ENCODE measurements around the gene THSD7B. TPM values are rescaled to one million over a fixed set of nuclear protein-coding genes. Genes with fewer than 3 reads are reported as not detected.

Gene THSD7B
- total and polyA plus RNA-seq, 10 of the 15 experiments (the other 5 are each of a cell fraction or from before 2014, with no cell fraction given), result 0.03 to 0.56 (median 0.28) TPM

DNA sequence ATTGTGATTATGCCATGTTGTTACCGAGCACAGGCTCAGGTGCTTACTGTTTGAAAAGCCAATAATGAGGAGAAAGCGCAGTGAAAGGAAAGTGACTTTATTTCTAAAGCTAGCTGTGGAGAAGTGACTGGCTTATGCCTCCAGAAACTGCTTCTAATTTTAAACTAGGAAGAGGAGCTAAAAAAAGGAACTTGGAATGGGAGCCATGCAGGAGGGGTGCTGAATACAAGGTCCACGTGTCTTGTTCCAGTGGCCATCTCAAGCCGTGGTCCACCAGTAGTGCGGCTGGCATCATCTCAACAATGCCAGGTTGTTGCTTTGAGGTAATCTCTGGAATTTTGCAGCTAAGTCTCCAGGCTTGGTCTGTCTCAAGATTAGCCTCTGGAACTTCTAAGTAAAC lies 282.0 kb downstream of the THSD7B start (continued):
- no peak for TF ChIP-seq RB1 (IDR thresholded peaks at IDR 0.05; ENCODE audit: borderline replicate concordance)
- TF ChIP-seq, protein P1, sequence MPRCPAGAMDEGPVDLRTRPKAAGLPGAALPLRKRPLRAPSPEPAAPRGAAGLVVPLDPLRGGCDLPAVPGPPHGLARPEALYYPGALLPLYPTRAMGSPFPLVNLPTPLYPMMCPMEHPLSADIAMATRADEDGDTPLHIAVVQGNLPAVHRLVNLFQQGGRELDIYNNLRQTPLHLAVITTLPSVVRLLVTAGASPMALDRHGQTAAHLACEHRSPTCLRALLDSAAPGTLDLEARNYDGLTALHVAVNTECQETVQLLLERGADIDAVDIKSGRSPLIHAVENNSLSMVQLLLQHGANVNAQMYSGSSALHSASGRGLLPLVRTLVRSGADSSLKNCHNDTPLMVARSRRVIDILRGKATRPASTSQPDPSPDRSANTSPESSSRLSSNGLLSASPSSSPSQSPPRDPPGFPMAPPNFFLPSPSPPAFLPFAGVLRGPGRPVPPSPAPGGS (IDR thresholded peaks at IDR 0.05; ENCODE audit: borderline replicate concordance, insufficient read depth, low read depth, low read length, poor library complexity, severe bottlenecking), result no peak
- no peak for TF ChIP-seq MEF2B (IDR thresholded peaks at IDR 0.05; ENCODE audit: partially characterized antibody, poor library complexity, severe bottlenecking)

- CTCF ChIA-PET, result interaction anchor here (0.6 kb wide), 1 partner anchor 125 kb away, joined by 3 read pairs; no protein-coding TSS in a partner anchor
- Histone ChIP-seq H3K4me3 (no peak overlapping the region), H3K4me1 (ENCODE audit: control insufficient read depth, insufficient read depth, low read length) (no peaks in the 10 kb centered on the region), H3K9ac (ENCODE audit: control insufficient read depth, insufficient read depth, low read length) (no peak overlapping the region), H3K79me2 (ENCODE audit: control insufficient read depth, insufficient read depth, low read length) (no peaks in the 10 kb centered on the region), H3K36me3 (ENCODE audit: control insufficient read depth in 2 of 2, insufficient read depth in 2 of 2, low read length in 1 of 2) (no peaks in the 10 kb centered on the region), H3K27me3 (replicated peaks in 1 of 2; ENCODE audit: control insufficient read depth in 2 of 2, insufficient read depth in 2 of 2, low read length in 1 of 2) (no peaks in the 10 kb centered on the region), H4K20me1 (ENCODE audit: control insufficient read depth, insufficient read depth) (no peaks in the 10 kb centered on the region), H3K9me3 (replicated peaks; ENCODE audit: control insufficient read depth, insufficient read depth, low read length) (no peaks in the 10 kb centered on the region), H3K27ac (ENCODE audit: control insufficient read depth, insufficient read depth) (no peak overlapping the region), H2AFZ (ENCODE audit: control insufficient read depth, low read depth, low read length) (no peak overlapping the region), H3K4me2 (ENCODE audit: control insufficient read depth, insufficient read depth) (no peak overlapping the region)
- no peak for FAIRE-seq
- RAD21 ChIA-PET (ENCODE audit: unreplicated experiment), result no interaction called here
- intact Hi-C loops (cut with micrococcal nuclease; ENCODE audit: unreplicated experiment), result no loop called here
- DNase-seq (ENCODE audit: low read depth, low spot score), result no peak
- ATAC-seq, result no peak
- POLR2A ChIA-PET, result no interaction called here
- no TSS peak for BruUV-seq (replicated peaks)
- TF ChIP-seq TBL1XR1 (IDR thresholded peaks at IDR 0.05; ENCODE audit: low read depth, low read length) (no peak), RB1 (IDR thresholded peaks at IDR 0.05; ENCODE audit: borderline replicate concordance) (no peak), RFX5 (IDR thresholded peaks at IDR 0.05; ENCODE audit: low read depth, low read length) (no peak), JUNB (IDR thresholded peaks at IDR 0.05) (no peak)
- in situ Hi-C loops (cut with MboI), result no loop called here
- SMC1A ChIA-PET (ENCODE audit: uncharacterized antibody, unreplicated experiment), result interaction anchor here (0.5 kb wide), 1 partner anchor 90 kb away, joined by 3 read pairs; no protein-coding TSS in a partner anchor
- WGBS (ENCODE audit: insufficient coverage, insufficient replicate concordance, low lambda C conversion rate, missing lambda C conversion rate), result 26% methylated on average over 5 of the region's 5 CpGs
These were observed 283.1 kb downstream of the THSD7B start for GRCh38 chr2:137048455-137048854.
